ENCODE measurements around the gene HIPK2. TPM values are rescaled to one million over a fixed set of nuclear protein-coding genes. Genes with fewer than 3 reads are reported as not detected.
A peak's percentile ranks its signal among the peaks of the same experiment; 100 is the strongest.

HIPK2 gene
- polyA plus RNA-seq, 3 donors, result 1.6 to 12.1 (median 3.0) TPM

GRCh38 chr7:139617074-139617473, 160.7 kb downstream of the HIPK2 start:
- H3K4me3 Mint-ChIP-seq, result no peak overlapping the region
- Histone ChIP-seq H2AFZ (ENCODE audit: insufficient read depth, low read depth, low read length, poor library complexity, severe bottlenecking) (no peak overlapping the region), H3K9me3 (replicated peaks in 1 of 2; ENCODE audit: control insufficient read depth in 1 of 2, insufficient read depth in 1 of 2, low read length in 2 of 2) (no peaks in the 10 kb centered on the region), H3K4me2 (replicated peaks; ENCODE audit: extremely low read depth, low read length, poor library complexity, severe bottlenecking) (no peak overlapping the region), H3K9ac (ENCODE audit: insufficient read depth, low read length, poor library complexity, severe bottlenecking) (no peak overlapping the region), H3K27me3 (ENCODE audit: control insufficient read depth in 2 of 2, insufficient read depth in 2 of 2, low read length in 2 of 2) (no peaks in the 10 kb centered on the region), H4K20me1 (ENCODE audit: insufficient read depth, low read length) (peaks cover 6% of the 10 kb centered on the region), H3K27ac (ENCODE audit: low read depth in 1 of 2, low read length in 2 of 2) (no peak overlapping the region), H3K36me3 (replicated peaks in 1 of 2; ENCODE audit: control insufficient read depth in 1 of 2, insufficient read depth in 2 of 2, low read length in 2 of 2) (peaks cover 83 to 93% of the 10 kb centered on the region in 2 donors), H3K4me1 (ENCODE audit: control insufficient read depth in 1 of 2, insufficient read depth in 2 of 2, low read length in 2 of 2) (no peaks in the 10 kb centered on the region), H3K79me2 (ENCODE audit: insufficient read depth, low read length) (no peaks in the 10 kb centered on the region), H3K4me3 (replicated peaks in 1 of 3; ENCODE audit: low read depth in 2 of 3, low read length in 3 of 3) (no peak overlapping the region)
- H3K4me1 Mint-ChIP-seq, result no peaks in the 10 kb centered on the region
- no peaks in the 10 kb centered on the region for H3K27me3 Mint-ChIP-seq (ENCODE audit: low read depth in 3 of 3)
- no CpG with 5 or more reads among the region's 1 CpG for WGBS (ENCODE audit: insufficient coverage)
- no peaks in the 10 kb centered on the region for H3K9me3 Mint-ChIP-seq
- peak overlapping the region in 1 of 7 donors; percentile 18 for H3K27ac Mint-ChIP-seq
- peaks cover 81 to 90% of the 10 kb centered on the region in 2 donors for H3K36me3 Mint-ChIP-seq
- no peak for DNase-seq
- TF ChIP-seq, protein P1, sequence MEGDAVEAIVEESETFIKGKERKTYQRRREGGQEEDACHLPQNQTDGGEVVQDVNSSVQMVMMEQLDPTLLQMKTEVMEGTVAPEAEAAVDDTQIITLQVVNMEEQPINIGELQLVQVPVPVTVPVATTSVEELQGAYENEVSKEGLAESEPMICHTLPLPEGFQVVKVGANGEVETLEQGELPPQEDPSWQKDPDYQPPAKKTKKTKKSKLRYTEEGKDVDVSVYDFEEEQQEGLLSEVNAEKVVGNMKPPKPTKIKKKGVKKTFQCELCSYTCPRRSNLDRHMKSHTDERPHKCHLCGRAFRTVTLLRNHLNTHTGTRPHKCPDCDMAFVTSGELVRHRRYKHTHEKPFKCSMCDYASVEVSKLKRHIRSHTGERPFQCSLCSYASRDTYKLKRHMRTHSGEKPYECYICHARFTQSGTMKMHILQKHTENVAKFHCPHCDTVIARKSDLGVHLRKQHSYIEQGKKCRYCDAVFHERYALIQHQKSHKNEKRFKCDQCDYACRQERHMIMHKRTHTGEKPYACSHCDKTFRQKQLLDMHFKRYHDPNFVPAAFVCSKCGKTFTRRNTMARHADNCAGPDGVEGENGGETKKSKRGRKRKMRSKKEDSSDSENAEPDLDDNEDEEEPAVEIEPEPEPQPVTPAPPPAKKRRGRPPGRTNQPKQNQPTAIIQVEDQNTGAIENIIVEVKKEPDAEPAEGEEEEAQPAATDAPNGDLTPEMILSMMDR (IDR thresholded peaks at IDR 0.05), result no peak
- intact Hi-C loops (cut with micrococcal nuclease), result loop anchor here (5.0 kb wide), 1 partner anchor 385 kb away; no protein-coding TSS in a partner anchor

DNA sequence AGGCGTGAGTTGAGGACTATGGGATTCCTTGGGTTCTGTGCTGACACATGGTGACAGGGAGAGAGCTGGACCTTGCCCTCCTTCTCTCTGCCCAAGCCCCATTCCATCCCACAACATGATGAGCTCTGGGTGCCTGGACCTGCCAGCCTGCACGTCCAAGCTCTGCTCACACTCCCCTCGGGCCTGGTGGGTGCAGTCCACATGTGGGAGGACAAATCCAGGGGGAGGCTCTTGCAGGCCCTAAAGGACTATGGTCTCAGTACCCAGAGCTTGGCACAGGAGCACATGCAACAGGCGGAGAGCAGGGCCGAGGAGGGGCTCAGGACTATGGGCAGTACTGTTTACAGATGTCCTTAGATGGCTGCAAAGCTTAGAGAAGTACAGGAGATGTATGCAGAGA, 162.9 kb downstream of the HIPK2 start:
- H3K36me3 Mint-ChIP-seq, result peaks cover 80 to 92% of the 10 kb centered on the region in 2 donors
- TF ChIP-seq, protein P1 (IDR thresholded peaks at IDR 0.05), result no peak
- Histone ChIP-seq H3K9ac (ENCODE audit: insufficient read depth, low read length, poor library complexity, severe bottlenecking) (no peak overlapping the region), H3K79me2 (ENCODE audit: insufficient read depth, low read length) (no peaks in the 10 kb centered on the region), H2AFZ (ENCODE audit: insufficient read depth, low read depth, low read length, poor library complexity, severe bottlenecking) (no peak overlapping the region), H4K20me1 (ENCODE audit: insufficient read depth, low read length) (peaks cover 10% of the 10 kb centered on the region), H3K9me3 (replicated peaks in 1 of 2; ENCODE audit: control insufficient read depth in 1 of 2, insufficient read depth in 1 of 2, low read length in 2 of 2) (no peaks in the 10 kb centered on the region), H3K27ac (ENCODE audit: low read depth in 1 of 2, low read length in 2 of 2) (no peak overlapping the region), H3K27me3 (ENCODE audit: control insufficient read depth in 2 of 2, insufficient read depth in 2 of 2, low read length in 2 of 2) (no peaks in the 10 kb centered on the region), H3K4me3 (replicated peaks in 1 of 3; ENCODE audit: low read depth in 2 of 3, low read length in 3 of 3) (no peak overlapping the region), H3K4me2 (replicated peaks; ENCODE audit: extremely low read depth, low read length, poor library complexity, severe bottlenecking) (no peak overlapping the region), H3K4me1 (ENCODE audit: control insufficient read depth in 1 of 2, insufficient read depth in 2 of 2, low read length in 2 of 2) (no peaks in the 10 kb centered on the region), H3K36me3 (replicated peaks in 1 of 2; ENCODE audit: control insufficient read depth in 1 of 2, insufficient read depth in 2 of 2, low read length in 2 of 2) (peaks cover 95 to 100% of the 10 kb centered on the region in 2 donors)
- no peak for DNase-seq
- H3K9me3 Mint-ChIP-seq, result no peaks in the 10 kb centered on the region
- peak overlapping the region in 2 of 7 donors; percentile 54 to 55 for H3K27ac Mint-ChIP-seq
- H3K4me3 Mint-ChIP-seq, result no peak overlapping the region
- intact Hi-C loops (cut with micrococcal nuclease), result loop anchor here (5.0 kb wide), 1 partner anchor 387 kb away; no protein-coding TSS in a partner anchor
- 90% methylated on average over 4 of the region's 5 CpGs for WGBS (ENCODE audit: insufficient coverage)
- no peaks in the 10 kb centered on the region for H3K4me1 Mint-ChIP-seq
- H3K27me3 Mint-ChIP-seq (ENCODE audit: low read depth in 3 of 3), result no peaks in the 10 kb centered on the region

All from CD14-positive monocyte (primary cell).